Measurements from ENCODE around the gene PARD3. TPM values are rescaled to one million over a fixed set of nuclear protein-coding genes. Genes with fewer than 3 reads are reported as not detected.

The PARD3 gene
- total and polyA plus RNA-seq, 2 experiments from 2014 or later = 6.3 to 21.2 TPM

- no peaks in the 10 kb centered on the region for H3F3A ChIP-seq (ENCODE audit: insufficient read depth)
- WGBS, 2 experiments (ENCODE audit: low coverage in 1 of 2, low lambda C conversion rate in 2 of 2, missing lambda C conversion rate in 2 of 2) = 91 to 93% methylated on average over 10 of the region's 10 CpGs
- H3K4me3 ChIP-seq = no peak overlapping the region
- no peaks in the 10 kb centered on the region for H3K9me2 ChIP-seq (ENCODE audit: insufficient read depth)
- no peak overlapping the region for H2AFZ ChIP-seq
- no peaks in the 10 kb centered on the region for H3K9me3 ChIP-seq (ENCODE audit: low read depth)
- no peak overlapping the region for H3K27ac ChIP-seq
- no peak for DNase-seq
- H3K36me3 ChIP-seq (ENCODE audit: low read depth) = no peaks in the 10 kb centered on the region
- in situ Hi-C loops (cut with MboI) = no loop called here
- H3K9ac ChIP-seq = no peak overlapping the region
- no peaks in the 10 kb centered on the region for H4K20me1 ChIP-seq (ENCODE audit: insufficient read depth)
- no peaks in the 10 kb centered on the region for H3K79me2 ChIP-seq (ENCODE audit: insufficient read depth)
- H3K4me2 ChIP-seq (ENCODE audit: unreplicated experiment) = no peak overlapping the region
- H3K4me1 ChIP-seq (ENCODE audit: insufficient read depth) = no peaks in the 10 kb centered on the region
- no peaks in the 10 kb centered on the region for H3K27me3 ChIP-seq (replicated peaks; ENCODE audit: insufficient read depth)
- no peak for TF ChIP-seq EZH2phosphoT487 (IDR thresholded peaks at IDR 0.05; ENCODE audit: insufficient read depth, low read depth)
- TF ChIP-seq EZH2 (IDR thresholded peaks at IDR 0.05; ENCODE audit: insufficient read depth, poor library complexity, severe bottlenecking) = no peak
Measured at GRCh38 chr10:34382626-34383025, 432.5 kb downstream of the PARD3 start.

DNA sequence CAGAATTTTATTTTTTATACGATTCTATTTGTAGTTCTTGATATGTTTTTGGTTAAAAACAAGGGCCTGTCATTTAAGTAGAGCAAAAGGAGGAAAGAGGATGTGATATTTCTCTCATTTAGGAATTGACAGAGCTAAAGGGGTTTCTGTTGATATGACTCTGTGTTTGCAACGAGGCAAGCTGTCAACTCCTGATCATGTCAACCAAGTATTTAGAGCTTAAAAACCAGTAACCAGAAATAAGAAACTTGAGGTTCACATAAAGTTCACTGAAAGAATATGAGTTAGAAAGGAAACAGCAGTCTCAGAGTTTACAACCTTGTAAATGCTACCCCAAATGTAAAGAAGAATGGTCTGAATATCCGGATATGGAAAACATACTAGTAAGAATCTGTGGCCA is 434.2 kb downstream of the PARD3 start:
- in situ Hi-C loops (cut with MboI) = no loop called here
- H3K9ac ChIP-seq = no peak overlapping the region
- H3K4me2 ChIP-seq (ENCODE audit: unreplicated experiment) = no peak overlapping the region
- no peaks in the 10 kb centered on the region for H3K9me2 ChIP-seq (ENCODE audit: insufficient read depth)
- no peak overlapping the region for H2AFZ ChIP-seq
- 78 to 89% methylated on average over 3 of the region's 3 CpGs for WGBS, 2 experiments (ENCODE audit: low coverage in 1 of 2, low lambda C conversion rate in 2 of 2, missing lambda C conversion rate in 2 of 2)
- TF ChIP-seq EZH2phosphoT487 (IDR thresholded peaks at IDR 0.05; ENCODE audit: insufficient read depth, low read depth) (no peak), EZH2 (IDR thresholded peaks at IDR 0.05; ENCODE audit: insufficient read depth, poor library complexity, severe bottlenecking) (no peak)
- H3K4me3 ChIP-seq = no peak overlapping the region
- no peaks in the 10 kb centered on the region for H3F3A ChIP-seq (ENCODE audit: insufficient read depth)
- H3K79me2 ChIP-seq (ENCODE audit: insufficient read depth) = no peaks in the 10 kb centered on the region
- H3K36me3 ChIP-seq (ENCODE audit: low read depth) = no peaks in the 10 kb centered on the region
- H3K27ac ChIP-seq = no peak overlapping the region
- no peaks in the 10 kb centered on the region for H3K9me3 ChIP-seq (ENCODE audit: low read depth)
- DNase-seq = no peak
- H4K20me1 ChIP-seq (ENCODE audit: insufficient read depth) = no peaks in the 10 kb centered on the region
- H3K4me1 ChIP-seq (ENCODE audit: insufficient read depth) = no peaks in the 10 kb centered on the region
- H3K27me3 ChIP-seq (replicated peaks; ENCODE audit: insufficient read depth) = no peaks in the 10 kb centered on the region

DNA sequence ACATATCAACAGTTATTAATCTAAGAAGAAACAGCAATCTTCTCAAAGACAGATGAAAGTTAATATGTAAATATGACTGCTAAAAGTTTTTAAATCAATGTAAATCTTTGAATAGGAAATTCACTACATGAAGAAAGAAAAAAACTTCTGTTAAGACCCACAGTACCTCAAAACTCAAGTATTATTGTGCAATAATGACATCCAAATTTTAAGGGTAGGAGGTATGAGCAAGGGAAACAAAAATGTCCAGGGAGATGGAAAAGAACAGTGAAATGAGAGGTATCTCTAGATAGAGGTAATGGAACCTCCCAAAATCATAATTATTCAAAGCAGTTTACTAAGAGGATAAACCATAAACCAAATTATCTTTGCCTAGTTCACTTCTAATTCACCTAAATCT is 436.8 kb downstream of the PARD3 start:
- no peaks in the 10 kb centered on the region for H3K79me2 ChIP-seq (ENCODE audit: insufficient read depth)

DNA sequence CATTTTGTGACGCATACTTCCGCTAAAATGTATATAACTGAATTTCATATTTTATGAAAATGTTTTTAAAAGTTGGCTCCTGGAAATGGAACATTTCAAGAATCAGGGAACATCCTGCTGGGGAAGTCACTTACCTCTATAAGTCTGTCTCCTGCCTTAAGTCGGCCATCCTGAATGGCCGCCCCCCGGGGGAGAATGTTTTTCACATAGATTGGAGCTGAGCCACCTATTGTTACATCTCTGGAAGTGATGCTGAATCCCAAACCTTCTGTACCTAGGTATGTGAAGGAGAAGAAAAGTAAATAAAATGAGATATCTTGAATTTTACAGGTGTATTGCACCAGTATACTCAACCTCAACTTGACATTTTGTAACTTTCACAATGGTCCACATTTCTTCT is 437.3 kb downstream of the PARD3 start:
- H3K9ac ChIP-seq = no peak overlapping the region
- H3F3A ChIP-seq (ENCODE audit: insufficient read depth) = no peaks in the 10 kb centered on the region
- 98 to 100% methylated on average over 5 of the region's 5 CpGs for WGBS, 2 experiments (ENCODE audit: low coverage in 1 of 2, low lambda C conversion rate in 2 of 2, missing lambda C conversion rate in 2 of 2)
- no peak overlapping the region for H3K4me2 ChIP-seq (ENCODE audit: unreplicated experiment)
- in situ Hi-C loops (cut with MboI) = no loop called here
- no peaks in the 10 kb centered on the region for H3K9me3 ChIP-seq (ENCODE audit: low read depth)
- no peaks in the 10 kb centered on the region for H4K20me1 ChIP-seq (ENCODE audit: insufficient read depth)
- no peak for TF ChIP-seq EZH2 (IDR thresholded peaks at IDR 0.05; ENCODE audit: insufficient read depth, poor library complexity, severe bottlenecking)
- TF ChIP-seq EZH2phosphoT487 (IDR thresholded peaks at IDR 0.05; ENCODE audit: insufficient read depth, low read depth) = no peak
- no peak for DNase-seq
- H3K9me2 ChIP-seq (ENCODE audit: insufficient read depth) = no peaks in the 10 kb centered on the region
- H3K4me1 ChIP-seq (ENCODE audit: insufficient read depth) = no peaks in the 10 kb centered on the region
- H3K27ac ChIP-seq = no peak overlapping the region
- no peak overlapping the region for H3K4me3 ChIP-seq
- H2AFZ ChIP-seq = no peak overlapping the region
- no peaks in the 10 kb centered on the region for H3K27me3 ChIP-seq (replicated peaks; ENCODE audit: insufficient read depth)
- H3K36me3 ChIP-seq (ENCODE audit: low read depth) = no peaks in the 10 kb centered on the region
- no peaks in the 10 kb centered on the region for H3K79me2 ChIP-seq (ENCODE audit: insufficient read depth)

More for the DNA sequence above, 436.8 kb downstream of the PARD3 start:
- Histone ChIP-seq H3K4me2 (ENCODE audit: unreplicated experiment) (no peak overlapping the region), H4K20me1 (ENCODE audit: insufficient read depth) (no peaks in the 10 kb centered on the region), H3K36me3 (ENCODE audit: low read depth) (no peaks in the 10 kb centered on the region), H3K9me2 (ENCODE audit: insufficient read depth) (no peaks in the 10 kb centered on the region), H3F3A (ENCODE audit: insufficient read depth) (no peaks in the 10 kb centered on the region), H2AFZ (no peak overlapping the region), H3K27ac (no peak overlapping the region), H3K9me3 (ENCODE audit: low read depth) (no peaks in the 10 kb centered on the region), H3K4me1 (ENCODE audit: insufficient read depth) (no peaks in the 10 kb centered on the region), H3K4me3 (no peak overlapping the region), H3K27me3 (replicated peaks; ENCODE audit: insufficient read depth) (no peaks in the 10 kb centered on the region), H3K9ac (no peak overlapping the region)
- in situ Hi-C loops (cut with MboI) = no loop called here
- TF ChIP-seq EZH2 (IDR thresholded peaks at IDR 0.05; ENCODE audit: insufficient read depth, poor library complexity, severe bottlenecking) = no peak
- TF ChIP-seq EZH2phosphoT487 (IDR thresholded peaks at IDR 0.05; ENCODE audit: insufficient read depth, low read depth) = no peak
- DNase-seq = no peak

GRCh38 chr10:34374356-34375045 is 440.6 kb downstream of the PARD3 start:
- H3K9me2 ChIP-seq (ENCODE audit: insufficient read depth) = no peaks in the 10 kb centered on the region
- no peaks in the 10 kb centered on the region for H3K79me2 ChIP-seq (ENCODE audit: insufficient read depth)
- H3K36me3 ChIP-seq (ENCODE audit: low read depth) = peaks cover 14% of the 10 kb centered on the region
- no peak overlapping the region for H3K27ac ChIP-seq
- in situ Hi-C loops (cut with MboI) = no loop called here
- no peak overlapping the region for H2AFZ ChIP-seq
- no peak for TF ChIP-seq EZH2 (IDR thresholded peaks at IDR 0.05; ENCODE audit: insufficient read depth, poor library complexity, severe bottlenecking)
- TF ChIP-seq EZH2phosphoT487 (IDR thresholded peaks at IDR 0.05; ENCODE audit: insufficient read depth, low read depth) = no peak
- no peaks in the 10 kb centered on the region for H3K9me3 ChIP-seq (ENCODE audit: low read depth)
- no peak overlapping the region for H3K4me3 ChIP-seq
- no peaks in the 10 kb centered on the region for H4K20me1 ChIP-seq (ENCODE audit: insufficient read depth)
- no peaks in the 10 kb centered on the region for H3K4me1 ChIP-seq (ENCODE audit: insufficient read depth)
- H3K4me2 ChIP-seq (ENCODE audit: unreplicated experiment) = no peak overlapping the region
- H3K9ac ChIP-seq = no peak overlapping the region
- no peaks in the 10 kb centered on the region for H3F3A ChIP-seq (ENCODE audit: insufficient read depth)
- 98 to 99% methylated on average over 6 of the region's 6 CpGs for WGBS, 2 experiments (ENCODE audit: low coverage in 1 of 2, low lambda C conversion rate in 2 of 2, missing lambda C conversion rate in 2 of 2)
- no peak for DNase-seq
- H3K27me3 ChIP-seq (replicated peaks; ENCODE audit: insufficient read depth) = no peaks in the 10 kb centered on the region
